ENCODE results near the gene FOXP1.

The FOXP1 gene

GRCh38 chr3:71322154-71322553 lies 261.4 kb downstream of the FOXP1 start:
- Mint-ChIP-seq H3K36me3 (peaks cover 7% of the 10 kb centered on the region), H3K4me1 (ENCODE audit: low read depth) (peaks cover 21% of the 10 kb centered on the region), H3K27me3 (no peaks in the 10 kb centered on the region), H3K9me3 (ENCODE audit: low read depth) (no peaks in the 10 kb centered on the region), H3K27ac (no peak overlapping the region), H3K4me3 (no peak overlapping the region)

- peaks cover 34% of the 10 kb centered on the region for H3K4me1 Mint-ChIP-seq (ENCODE audit: low read depth)
- no peaks in the 10 kb centered on the region for H3K27me3 Mint-ChIP-seq
- no peak overlapping the region for H3K4me3 Mint-ChIP-seq
- H3K36me3 Mint-ChIP-seq: peaks cover 7% of the 10 kb centered on the region
- H3K27ac Mint-ChIP-seq: no peak overlapping the region
- H3K9me3 Mint-ChIP-seq (ENCODE audit: low read depth): no peaks in the 10 kb centered on the region
Measured at GRCh38 chr3:71319771-71320170, 263.8 kb downstream of the FOXP1 start.

GRCh38 chr3:71318458-71318827 lies 265.1 kb downstream of the FOXP1 start:
- Mint-ChIP-seq H3K27ac (peak overlapping the region; percentile 92), H3K36me3 (peaks cover 7% of the 10 kb centered on the region), H3K4me1 (ENCODE audit: low read depth) (peaks cover 40% of the 10 kb centered on the region), H3K9me3 (ENCODE audit: low read depth) (no peaks in the 10 kb centered on the region), H3K4me3 (no peak overlapping the region), H3K27me3 (no peaks in the 10 kb centered on the region)

- H3K27ac Mint-ChIP-seq: peak overlapping the region; percentile 92
- H3K4me1 Mint-ChIP-seq (ENCODE audit: low read depth): peaks cover 41% of the 10 kb centered on the region
- H3K9me3 Mint-ChIP-seq (ENCODE audit: low read depth): no peaks in the 10 kb centered on the region
- peak overlapping the region; percentile 59 for H3K4me3 Mint-ChIP-seq
- peaks cover 7% of the 10 kb centered on the region for H3K36me3 Mint-ChIP-seq
- H3K27me3 Mint-ChIP-seq: no peaks in the 10 kb centered on the region
Measured at GRCh38 chr3:71317749-71318457, 265.6 kb downstream of the FOXP1 start.

GRCh38 chr3:71317140-71317539 lies 266.4 kb downstream of the FOXP1 start:
- peaks cover 43% of the 10 kb centered on the region for H3K4me1 Mint-ChIP-seq (ENCODE audit: low read depth)
- peak overlapping the region; percentile 92 for H3K27ac Mint-ChIP-seq
- peak overlapping the region; percentile 47 for H3K4me3 Mint-ChIP-seq
- no peaks in the 10 kb centered on the region for H3K9me3 Mint-ChIP-seq (ENCODE audit: low read depth)
- H3K27me3 Mint-ChIP-seq: no peaks in the 10 kb centered on the region
- peaks cover 7% of the 10 kb centered on the region for H3K36me3 Mint-ChIP-seq

GRCh38 chr3:71316066-71316777 lies 267.3 kb downstream of the FOXP1 start:
- no peaks in the 10 kb centered on the region for H3K27me3 Mint-ChIP-seq
- H3K36me3 Mint-ChIP-seq: peaks cover 10% of the 10 kb centered on the region

GRCh38 chr3:71315431-71315830 lies 268.1 kb downstream of the FOXP1 start:
- peak overlapping the region; percentile 92 for H3K27ac Mint-ChIP-seq
- H3K36me3 Mint-ChIP-seq: peaks cover 10% of the 10 kb centered on the region
- H3K4me3 Mint-ChIP-seq: peak overlapping the region; percentile 7
- H3K4me1 Mint-ChIP-seq (ENCODE audit: low read depth): peaks cover 57% of the 10 kb centered on the region
- H3K9me3 Mint-ChIP-seq (ENCODE audit: low read depth): no peaks in the 10 kb centered on the region
- no peaks in the 10 kb centered on the region for H3K27me3 Mint-ChIP-seq

More at GRCh38 chr3:71316066-71316777, 267.3 kb downstream of the FOXP1 start:
- Mint-ChIP-seq H3K4me3 (peak overlapping the region; percentile 47), H3K27ac (peak overlapping the region; percentile 92), H3K9me3 (ENCODE audit: low read depth) (no peaks in the 10 kb centered on the region), H3K4me1 (ENCODE audit: low read depth) (peaks cover 50% of the 10 kb centered on the region)

- no peaks in the 10 kb centered on the region for H3K9me3 Mint-ChIP-seq (ENCODE audit: low read depth)
- no peak overlapping the region for H3K4me3 Mint-ChIP-seq
- H3K27ac Mint-ChIP-seq: peak overlapping the region; percentile 16
- no peaks in the 10 kb centered on the region for H3K27me3 Mint-ChIP-seq
- peaks cover 10% of the 10 kb centered on the region for H3K36me3 Mint-ChIP-seq
- peaks cover 73% of the 10 kb centered on the region for H3K4me1 Mint-ChIP-seq (ENCODE audit: low read depth)
Measured at GRCh38 chr3:71313844-71314243, 269.7 kb downstream of the FOXP1 start.

- no peaks in the 10 kb centered on the region for H3K27me3 Mint-ChIP-seq
- H3K4me1 Mint-ChIP-seq (ENCODE audit: low read depth): peaks cover 87% of the 10 kb centered on the region
- H3K36me3 Mint-ChIP-seq: peaks cover 7% of the 10 kb centered on the region
- H3K4me3 Mint-ChIP-seq: no peak overlapping the region
- H3K27ac Mint-ChIP-seq: peak overlapping the region; percentile 100
- no peaks in the 10 kb centered on the region for H3K9me3 Mint-ChIP-seq (ENCODE audit: low read depth)
Measured at GRCh38 chr3:71312461-71312860, 271.1 kb downstream of the FOXP1 start.

- H3K27ac Mint-ChIP-seq: peak overlapping the region; percentile 100
Measured at GRCh38 chr3:71311661-71312046, 271.9 kb downstream of the FOXP1 start.

GRCh38 chr3:71310980-71311660 lies 272.4 kb downstream of the FOXP1 start:
- Mint-ChIP-seq H3K27me3 (no peaks in the 10 kb centered on the region), H3K4me3 (no peak overlapping the region), H3K36me3 (peaks cover 4% of the 10 kb centered on the region), H3K4me1 (ENCODE audit: low read depth) (peaks cover 87% of the 10 kb centered on the region), H3K9me3 (ENCODE audit: low read depth) (no peaks in the 10 kb centered on the region), H3K27ac (peak overlapping the region; percentile 100)

More at GRCh38 chr3:71311661-71312046, 271.9 kb downstream of the FOXP1 start:
- no peak overlapping the region for H3K4me3 Mint-ChIP-seq
- H3K36me3 Mint-ChIP-seq: peaks cover 4% of the 10 kb centered on the region
- H3K27me3 Mint-ChIP-seq: no peaks in the 10 kb centered on the region
- peaks cover 87% of the 10 kb centered on the region for H3K4me1 Mint-ChIP-seq (ENCODE audit: low read depth)
- no peaks in the 10 kb centered on the region for H3K9me3 Mint-ChIP-seq (ENCODE audit: low read depth)

- Mint-ChIP-seq H3K4me3 (no peak overlapping the region), H3K36me3 (peaks cover 7% of the 10 kb centered on the region), H3K27me3 (no peaks in the 10 kb centered on the region), H3K9me3 (ENCODE audit: low read depth) (no peaks in the 10 kb centered on the region), H3K4me1 (ENCODE audit: low read depth) (peaks cover 87% of the 10 kb centered on the region), H3K27ac (peak overlapping the region; percentile 100)
Measured at GRCh38 chr3:71310359-71310979, 273.1 kb downstream of the FOXP1 start.

GRCh38 chr3:71309886-71310285 lies 273.6 kb downstream of the FOXP1 start:
- no peaks in the 10 kb centered on the region for H3K27me3 Mint-ChIP-seq
- H3K27ac Mint-ChIP-seq: peak overlapping the region; percentile 100
- peak overlapping the region; percentile 88 for H3K4me3 Mint-ChIP-seq
- H3K4me1 Mint-ChIP-seq (ENCODE audit: low read depth): peaks cover 87% of the 10 kb centered on the region
- no peaks in the 10 kb centered on the region for H3K9me3 Mint-ChIP-seq (ENCODE audit: low read depth)
- H3K36me3 Mint-ChIP-seq: peaks cover 9% of the 10 kb centered on the region

- H3K4me3 Mint-ChIP-seq: peak overlapping the region; percentile 88
- peaks cover 10% of the 10 kb centered on the region for H3K36me3 Mint-ChIP-seq
- no peaks in the 10 kb centered on the region for H3K27me3 Mint-ChIP-seq
- no peaks in the 10 kb centered on the region for H3K9me3 Mint-ChIP-seq (ENCODE audit: low read depth)
- peaks cover 82% of the 10 kb centered on the region for H3K4me1 Mint-ChIP-seq (ENCODE audit: low read depth)
- peak overlapping the region; percentile 100 for H3K27ac Mint-ChIP-seq
Measured at GRCh38 chr3:71309342-71309741, 274.2 kb downstream of the FOXP1 start.

GRCh38 chr3:71308836-71309235 lies 274.7 kb downstream of the FOXP1 start:
- Mint-ChIP-seq H3K36me3 (peaks cover 12% of the 10 kb centered on the region), H3K27ac (peak overlapping the region; percentile 100), H3K4me1 (ENCODE audit: low read depth) (peaks cover 83% of the 10 kb centered on the region), H3K4me3 (peak overlapping the region; percentile 88), H3K27me3 (no peaks in the 10 kb centered on the region), H3K9me3 (ENCODE audit: low read depth) (no peaks in the 10 kb centered on the region)
